IPS DF 6.9 (cell line): ENCODE measurements around the gene ADTRP.

Experiments
- DNase-seq: peaks from one replicate; pipeline ENCODE4 v3.0.0-alpha.2; 2013; ENCODE audit warnings: low read depth, low spot score
- H3K27ac ChIP-seq: one replicate; pipeline ENCODE4 v1.5.1; 2013; ENCODE audit warnings: low read length, control low read depth
- H3K27me3 ChIP-seq: 2 replicates; pipeline ENCODE4 v1.6.1; 2013; ENCODE audit warnings: mild to moderate bottlenecking, low read length; ENCODE audit not compliant: control insufficient read depth, insufficient read depth
- H3K36me3 ChIP-seq: 2 replicates; pipeline ENCODE4 v1.6.1; 2013; ENCODE audit warnings: low read length; ENCODE audit not compliant: control insufficient read depth, insufficient read depth
- H3K4me1 ChIP-seq: 2 replicates; pipeline ENCODE4 v1.6.1; 2013; ENCODE audit warnings: low read length; ENCODE audit not compliant: control insufficient read depth, insufficient read depth
- H3K4me3 ChIP-seq: 2 replicates; pipeline ENCODE4 v1.5.1; 2013; ENCODE audit warnings: mild to moderate bottlenecking, low read length
- H3K9me3 ChIP-seq: 2 replicates; pipeline ENCODE4 v1.6.1; 2013; ENCODE audit warnings: low read length, inconsistent platforms; ENCODE audit not compliant: control insufficient read depth, insufficient read depth
- WGBS: extraction: QIAGEN DNeasy Blood & Tissue Kit; methylation state at CpG from one replicate; pipeline ENCODE4 v1.1.7; 2013; ENCODE audit warnings: mixed read lengths, missing lambda C conversion rate; ENCODE audit not compliant: insufficient read length, insufficient coverage; 5-methylcytosine and 5-hydroxymethylcytosine counted together

ADTRP gene

GRCh38 chr6:11775791-11776409 lies 2.7 kb downstream of the ADTRP start:
- H3K36me3 ChIP-seq: no peaks in the 10 kb centered on the region
- H3K27ac ChIP-seq: no peak overlapping the region
- WGBS: 100% methylated on average over 2 of the region's 8 CpGs
- no peaks in the 10 kb centered on the region for H3K27me3 ChIP-seq
- H3K9me3 ChIP-seq: no peaks in the 10 kb centered on the region
- no peak for DNase-seq
- peaks cover 2% of the 10 kb centered on the region; the same call in 1 of the 2 replicates for H3K4me1 ChIP-seq
- H3K4me3 ChIP-seq: no peak overlapping the region

- Histone ChIP-seq H3K27me3 (no peaks in the 10 kb centered on the region), H3K9me3 (no peaks in the 10 kb centered on the region), H3K36me3 (no peaks in the 10 kb centered on the region), H3K4me3 (no peak overlapping the region), H3K4me1 (peaks cover 6% of the 10 kb centered on the region), H3K27ac (no peak overlapping the region)
- no CpG with 5 or more reads among the region's 4 CpGs for WGBS
- DNase-seq: no peak
These were observed 4.2 kb downstream of the ADTRP start for GRCh38 chr6:11774426-11774825.

- H3K36me3 ChIP-seq: no peaks in the 10 kb centered on the region
- H3K27ac ChIP-seq: no peak overlapping the region
- DNase-seq: no peak
- no peak overlapping the region for H3K4me3 ChIP-seq
- no peaks in the 10 kb centered on the region for H3K27me3 ChIP-seq
- H3K4me1 ChIP-seq: peaks cover 6% of the 10 kb centered on the region
- no CpG with 5 or more reads among the region's 2 CpGs for WGBS
- no peaks in the 10 kb centered on the region for H3K9me3 ChIP-seq
These were observed 5.0 kb downstream of the ADTRP start for GRCh38 chr6:11773581-11773980.

- no peak overlapping the region for H3K27ac ChIP-seq
- DNase-seq: no peak
- H3K4me3 ChIP-seq: no peak overlapping the region
- peaks cover 6% of the 10 kb centered on the region for H3K4me1 ChIP-seq
- no peaks in the 10 kb centered on the region for H3K27me3 ChIP-seq
- H3K36me3 ChIP-seq: no peaks in the 10 kb centered on the region
- no peaks in the 10 kb centered on the region for H3K9me3 ChIP-seq
- WGBS: no CpG with 5 or more reads among the region's 5 CpGs
These were observed 5.6 kb downstream of the ADTRP start for GRCh38 chr6:11773013-11773412.

- Histone ChIP-seq H3K4me3 (no peak overlapping the region), H3K27me3 (no peaks in the 10 kb centered on the region), H3K4me1 (peaks cover 6% of the 10 kb centered on the region), H3K36me3 (no peaks in the 10 kb centered on the region), H3K27ac (no peak overlapping the region), H3K9me3 (no peaks in the 10 kb centered on the region)
- no peak for DNase-seq
- no CpG with 5 or more reads among the region's 10 CpGs for WGBS
These were observed 6.3 kb downstream of the ADTRP start for GRCh38 chr6:11772109-11772825.

- no peak for DNase-seq
- Histone ChIP-seq H3K4me3 (no peak overlapping the region), H3K9me3 (no peaks in the 10 kb centered on the region), H3K27ac (no peak overlapping the region), H3K4me1 (peaks cover 6% of the 10 kb centered on the region), H3K36me3 (no peaks in the 10 kb centered on the region), H3K27me3 (no peaks in the 10 kb centered on the region)
- WGBS: no CpG with 5 or more reads among the region's 13 CpGs
These were observed 7.0 kb downstream of the ADTRP start for GRCh38 chr6:11771473-11772048.

- WGBS: no CpG with 5 or more reads among the region's 27 CpGs
- H3K36me3 ChIP-seq: no peaks in the 10 kb centered on the region
- no peaks in the 10 kb centered on the region for H3K27me3 ChIP-seq
- H3K27ac ChIP-seq: no peak overlapping the region
- peaks cover 6% of the 10 kb centered on the region for H3K4me1 ChIP-seq
- H3K4me3 ChIP-seq: no peak overlapping the region
- DNase-seq: no peak
- no peaks in the 10 kb centered on the region for H3K9me3 ChIP-seq
These were observed 7.8 kb downstream of the ADTRP start for GRCh38 chr6:11770546-11771466.

GRCh38 chr6:11769811-11770545 lies 8.6 kb downstream of the ADTRP start:
- H3K27me3 ChIP-seq: no peaks in the 10 kb centered on the region
- no CpG with 5 or more reads among the region's 11 CpGs for WGBS
- no peak overlapping the region for H3K4me3 ChIP-seq
- no peaks in the 10 kb centered on the region for H3K36me3 ChIP-seq
- DNase-seq: no peak
- no peak overlapping the region for H3K27ac ChIP-seq
- H3K4me1 ChIP-seq: peaks cover 6% of the 10 kb centered on the region
- H3K9me3 ChIP-seq: no peaks in the 10 kb centered on the region

- H3K27ac ChIP-seq: no peak overlapping the region
- no peaks in the 10 kb centered on the region for H3K9me3 ChIP-seq
- WGBS: no CpG with 5 or more reads among the region's 2 CpGs
- DNase-seq: no peak
- H3K4me3 ChIP-seq: no peak overlapping the region
- no peaks in the 10 kb centered on the region for H3K36me3 ChIP-seq
- no peaks in the 10 kb centered on the region for H3K27me3 ChIP-seq
- H3K4me1 ChIP-seq: peaks cover 6% of the 10 kb centered on the region
These were observed 9.4 kb downstream of the ADTRP start for GRCh38 chr6:11769244-11769643.
